Left cardiac atrium (tissue), 4 donors: ENCODE data around the gene RPL5. TPM values are rescaled to one million over a fixed set of nuclear protein-coding genes. Genes with fewer than 3 reads are reported as not detected.
A peak's percentile ranks its signal among the peaks of the same experiment; 100 is the strongest.

ENCODE experiments used
- ATAC-seq, 2 donors: fragments of 200-7000 bp; cut with Tn5 transposase; one replicate each; pipeline ENCODE4 v1.9.1; 2020; ENCODE audit warnings: mild to moderate bottlenecking in 2 of 2, moderate library complexity in 2 of 2
- DNase-seq: peaks from one replicate; pipeline ENCODE4 v3.0.0-alpha.2; 2020
- intact Hi-C, 2 donors: fragments of 100-400 bp; cut with DNase I; formaldehyde crosslinking; loops; one replicate each; pipeline versions ENCODE4 v1.14.1 to v1.15.1; 2022 to 2023
- total RNA-seq, 2 donors: library from RNA; stranded (reverse); fragmentation: NEBNext Ultra II Directional; extraction: Animal tissue kit (Norgen Biotek cat#: 25700); gene quantifications; one replicate each; pipeline ENCODE4 v1.2.1, GENCODE V29; 2021
- donor health status: DM: no; HTN: yes; CAD: no.
- donor health status: DM: no; HTN: yes; CAD: no; lungs with severe emphysema.
- donor health status: DM: yes; HTN: yes; CAD: no.
- donor health status: Dilated cardiomyopathy.

Gene RPL5
- total RNA-seq, 2 donors from 2014 or later, result 600 to 715 TPM

DNA sequence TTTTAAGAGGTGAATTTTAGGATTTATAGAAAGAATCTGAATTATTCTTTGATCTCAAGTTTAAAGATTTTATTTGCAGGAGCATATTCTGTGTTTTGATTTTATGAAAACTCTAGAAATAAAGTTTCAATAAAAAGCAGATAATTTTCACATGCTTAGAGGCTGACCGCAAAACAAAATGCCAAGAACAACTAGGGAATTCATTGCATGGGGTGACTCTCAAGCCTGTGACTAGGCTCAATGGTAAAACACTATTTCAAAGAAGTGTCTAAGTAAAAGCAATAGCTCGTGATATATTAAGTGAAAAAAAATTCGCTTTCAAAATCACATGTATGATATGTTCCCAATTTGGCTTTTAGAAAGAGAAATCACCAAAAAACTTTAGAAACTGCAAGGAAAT, 49.6 kb downstream of the RPL5 start:
- no peak for ATAC-seq

DNA sequence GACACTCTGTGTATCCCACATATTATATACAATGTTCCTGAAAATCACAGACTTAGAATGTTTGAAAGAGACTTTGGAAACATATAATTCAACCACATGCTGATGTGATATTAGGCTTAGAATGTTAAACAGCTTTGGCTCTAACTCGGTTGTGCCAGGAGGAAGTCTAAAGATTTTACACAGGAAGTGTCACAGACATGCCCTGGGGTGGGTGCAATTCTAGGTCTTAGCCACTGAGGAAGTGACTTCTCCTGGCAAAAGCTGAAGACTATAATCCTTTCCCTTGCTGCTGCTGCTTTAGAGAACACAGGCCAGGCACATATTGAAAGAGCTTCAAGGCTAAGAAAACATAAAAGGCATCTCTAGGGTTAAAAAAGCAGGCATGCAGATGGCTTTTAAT, 51.0 kb downstream of the RPL5 start:
- DNase-seq, result no peak
- peak in 1 of 2 donors; percentile 46 for ATAC-seq
- intact Hi-C loops, result no loop called here

More for the DNA sequence above, 49.6 kb downstream of the RPL5 start:
- intact Hi-C loops, result no loop called here
- DNase-seq, result no peak

DNA sequence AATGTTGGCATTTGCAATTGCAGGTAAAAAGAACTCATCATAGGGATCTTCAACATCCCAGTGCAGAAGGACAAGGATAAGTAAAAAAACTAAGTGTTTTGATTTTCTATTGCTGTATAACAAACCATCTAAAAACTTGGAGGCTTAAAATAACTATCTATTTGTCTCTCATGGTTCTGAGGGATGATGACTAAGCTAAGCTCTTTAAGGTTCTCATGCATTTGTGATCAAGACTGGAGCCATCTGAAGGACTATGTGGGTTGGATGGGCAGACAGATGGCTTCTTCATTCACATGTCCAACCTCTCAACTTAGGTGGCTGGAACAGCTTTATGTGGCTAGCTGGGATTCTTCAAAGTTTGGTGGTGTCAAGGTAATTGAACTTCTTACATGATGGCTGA, 51.5 kb downstream of the RPL5 start:
- ATAC-seq (no peak), DNase-seq (no peak)
- intact Hi-C loops, result no loop called here

DNA sequence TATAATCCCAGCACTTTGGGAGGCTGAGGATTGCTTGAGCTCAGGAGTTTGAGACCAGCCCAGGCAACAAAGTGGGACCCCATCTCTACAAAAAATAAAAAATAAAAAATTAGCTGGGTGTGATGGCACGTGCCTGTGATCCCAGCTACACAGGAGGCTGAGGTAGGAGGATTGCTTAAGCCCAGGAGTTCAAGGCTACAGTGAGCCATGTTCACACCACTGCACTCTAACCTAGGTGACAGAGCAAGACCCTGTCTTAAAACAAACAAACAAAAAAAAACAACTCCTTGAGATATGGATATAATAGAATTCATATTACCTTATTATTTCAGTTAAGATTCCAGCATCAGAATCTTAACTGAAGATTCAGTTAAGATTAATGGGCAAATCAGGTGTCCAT, 52.4 kb downstream of the RPL5 start:
- intact Hi-C loops, result no loop called here
- no peak for ATAC-seq
- DNase-seq, result no peak

DNA sequence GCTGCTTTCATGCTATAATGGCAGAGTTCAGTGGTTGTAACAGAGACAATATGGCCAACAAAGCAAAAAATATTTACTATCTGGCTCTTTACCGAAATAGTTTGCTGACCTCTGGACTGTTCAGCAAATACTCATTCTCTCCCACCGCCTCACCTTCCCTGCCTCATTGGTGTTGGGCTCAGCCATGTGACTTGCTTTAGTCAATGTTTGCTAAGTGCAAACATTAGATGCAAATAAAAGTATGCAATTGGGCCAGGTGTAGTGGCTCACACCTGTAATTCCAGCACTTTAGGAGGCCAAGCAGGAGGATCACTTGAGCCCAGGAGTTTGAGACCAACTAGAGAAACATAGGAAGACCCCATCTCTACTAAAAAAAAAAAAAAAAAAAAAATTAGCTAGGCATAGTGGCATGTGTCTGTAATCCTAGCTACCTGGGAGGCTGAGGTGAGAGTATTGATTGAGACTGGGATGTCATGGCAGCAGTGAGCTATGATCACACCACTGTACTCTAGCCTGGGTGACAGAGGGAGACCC, 55.1 kb downstream of the RPL5 start:
- no peak for ATAC-seq
- no peak for DNase-seq
- intact Hi-C loops, result no loop called here

DNA sequence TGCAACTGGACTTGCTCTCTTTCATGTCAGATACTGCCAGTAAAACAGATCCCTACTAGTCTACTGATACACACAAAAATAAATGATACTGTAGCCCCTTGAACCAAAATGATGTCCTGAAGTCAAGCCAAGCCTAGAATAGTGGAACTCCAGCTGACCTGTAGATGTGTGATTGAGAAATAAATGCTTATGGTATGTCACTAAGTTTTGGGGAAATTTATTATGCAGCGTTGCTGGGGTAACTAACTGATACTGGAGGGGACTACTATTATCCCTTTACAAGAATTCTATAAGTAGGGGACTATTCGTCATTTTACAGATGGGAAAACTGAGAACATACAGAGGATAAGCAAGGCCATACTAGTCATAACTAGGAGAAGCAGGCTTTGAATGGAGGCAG, 55.6 kb downstream of the RPL5 start:
- ATAC-seq, result no peak
- intact Hi-C loops, result no loop called here
- no peak for DNase-seq

Other genes with a start within 250 kb of the RPL5 start
- gene EVI5, start 46.9 kb upstream of the RPL5 start, total RNA-seq, result 10 to 100 TPM; 24.8 to 42.6 TPM
- 1 to 10 TPM; 7.4 to 8.6 TPM for gene DIPK1A, start 129.4 kb downstream of the RPL5 start, total RNA-seq
- 10 to 100 TPM; 10.1 to 10.2 TPM for gene MTF2, start 247.2 kb downstream of the RPL5 start, total RNA-seq